Measurements from ENCODE around the gene UTP25.
"Not testable (repeated sequence)": the region's sequence is repeated elsewhere in the genome, so short reads cannot be mapped to it uniquely, and the experiment has no call there.

UTP25 gene

DNA sequence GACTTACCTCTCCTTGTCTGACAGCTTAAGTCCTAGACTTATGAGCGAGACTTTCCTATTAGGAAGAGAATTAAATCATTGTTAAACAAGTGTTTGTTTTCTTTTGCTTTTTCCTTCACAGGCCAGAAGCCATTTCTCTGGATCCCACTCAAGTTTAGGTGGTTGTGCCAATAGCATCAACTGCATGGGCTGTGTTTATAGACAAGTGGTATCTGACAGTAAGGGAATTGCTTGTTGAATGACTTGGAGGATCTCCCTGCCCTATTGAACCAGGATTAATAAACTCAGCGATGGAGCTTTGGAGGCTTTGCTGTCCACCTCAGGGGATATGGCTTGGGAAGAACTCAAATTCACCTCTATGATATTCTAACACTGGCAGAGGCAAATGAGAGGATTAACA, 43.7 kb downstream of the UTP25 start:
- DNase-seq (ENCODE audit: low spot score) = no peak

DNA sequence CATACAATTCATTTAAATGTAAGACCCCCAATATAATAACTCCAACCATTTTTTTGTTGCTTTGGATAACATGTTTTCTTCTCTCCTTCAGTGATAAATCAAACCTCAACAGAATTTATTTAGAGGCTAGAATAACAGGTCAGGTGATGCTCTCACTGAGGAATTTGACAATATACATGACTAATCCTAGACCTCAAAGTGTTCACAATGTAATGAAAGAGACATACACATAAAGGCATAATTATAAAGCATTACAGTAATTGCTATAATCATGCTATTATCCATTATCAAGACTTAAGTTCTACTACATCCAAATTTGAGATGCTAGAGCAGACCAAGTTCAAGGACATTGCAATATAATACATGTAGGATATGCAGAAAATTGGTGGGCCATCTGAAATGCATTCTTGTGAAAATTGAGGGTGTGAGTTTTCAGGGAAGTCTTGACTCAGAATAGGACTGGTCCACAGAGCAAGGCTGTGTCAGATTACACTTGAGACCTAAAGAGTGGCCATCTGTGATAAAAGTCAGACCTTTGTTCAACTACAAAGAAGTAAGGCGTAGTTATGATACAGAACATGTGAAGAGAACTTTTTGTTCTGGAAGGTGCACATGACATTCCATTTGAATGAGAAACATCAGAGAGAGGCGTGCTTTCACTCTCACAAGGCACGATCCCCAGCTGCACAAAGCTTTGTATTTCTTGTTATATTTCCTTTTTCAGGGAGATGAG, 45.5 kb downstream of the UTP25 start:
- DNase-seq (ENCODE audit: low spot score) = no peak

DNA sequence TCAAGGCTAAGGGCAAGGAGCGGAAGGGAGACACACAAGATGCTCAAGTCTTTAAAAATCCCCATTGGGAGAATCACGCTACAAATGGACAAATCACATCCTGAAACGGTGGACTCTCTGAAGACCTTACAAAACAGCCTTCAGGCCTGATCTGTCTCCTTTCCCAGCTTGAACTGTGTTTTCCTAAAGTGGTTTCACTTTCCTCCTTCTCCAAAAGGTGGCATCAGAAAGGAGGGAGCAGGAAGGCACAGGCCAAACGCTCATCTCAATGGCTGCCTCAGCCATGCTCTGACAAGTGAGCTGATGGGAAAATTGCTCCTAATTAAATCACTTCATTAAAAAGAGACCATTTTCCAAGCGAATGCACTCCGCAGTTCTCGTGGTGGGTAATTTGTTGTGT, 47.7 kb downstream of the UTP25 start:
- DNase-seq (ENCODE audit: low spot score) = peak; percentile 33

DNA sequence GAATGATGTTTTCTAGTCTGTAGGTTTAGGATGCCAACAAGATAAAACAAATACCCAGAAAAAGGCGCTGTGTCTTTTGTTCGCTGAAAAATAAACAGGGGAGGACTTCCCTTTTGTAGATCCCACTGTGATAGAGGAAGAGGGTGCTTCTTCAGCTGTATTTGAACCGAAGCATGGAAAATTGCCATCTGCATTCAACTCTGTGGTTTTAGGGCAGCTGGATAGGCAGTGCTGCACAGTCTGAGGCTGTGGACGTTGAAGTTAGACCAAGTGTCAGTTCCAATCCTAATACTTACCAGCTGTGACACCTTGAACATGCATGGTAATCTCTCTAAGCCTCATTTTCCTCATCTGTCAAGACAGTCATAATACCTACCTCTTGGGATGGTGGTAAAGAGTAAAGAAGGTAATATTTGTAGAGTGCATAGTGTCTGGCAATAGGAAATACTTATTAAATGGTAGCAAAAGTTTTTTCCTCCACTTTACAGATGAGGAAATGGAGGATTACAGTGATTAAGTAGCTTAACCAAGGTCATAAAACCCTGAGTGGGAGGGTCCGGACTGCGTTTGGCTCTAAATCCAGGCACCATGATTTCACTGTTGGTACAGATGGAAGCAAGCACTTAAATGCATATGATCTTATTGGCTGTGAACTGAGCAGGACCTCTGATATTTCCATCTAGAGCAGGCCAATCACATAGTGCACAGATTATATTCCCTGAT, 48.5 kb downstream of the UTP25 start:
- no peak for DNase-seq (ENCODE audit: low spot score)

DNA sequence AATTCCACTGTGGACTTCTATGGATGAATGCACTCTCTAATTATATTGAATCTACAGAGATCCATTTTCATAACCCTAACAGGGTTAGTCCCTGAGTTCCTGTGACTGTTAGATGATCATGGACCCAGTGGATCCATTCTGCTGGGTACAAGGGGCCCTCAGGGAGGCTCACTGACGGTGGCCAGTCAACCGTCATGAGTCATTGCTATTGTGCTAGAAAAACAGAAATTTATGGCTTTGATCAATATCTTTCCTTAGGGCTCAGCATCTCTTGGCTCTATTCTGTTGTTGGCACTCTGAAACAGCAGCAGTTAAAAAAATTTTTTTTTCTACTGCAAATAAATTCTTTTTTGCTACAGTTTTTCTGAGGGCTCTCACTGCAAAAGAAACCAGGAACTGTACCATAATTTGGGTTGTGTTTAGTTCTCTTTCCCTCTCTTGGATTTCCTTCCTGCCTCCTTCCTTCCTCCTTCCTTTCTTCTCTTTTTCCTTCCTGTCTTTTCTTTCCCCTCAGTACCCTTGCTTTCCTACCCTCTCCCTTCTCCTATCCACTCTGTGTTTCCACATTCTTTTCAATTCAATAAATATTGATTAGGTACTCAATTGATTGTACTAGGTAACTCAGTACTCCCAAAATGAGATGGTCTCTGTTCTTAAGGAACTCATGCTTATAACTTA, 49.5 kb downstream of the UTP25 start:
- DNase-seq (ENCODE audit: low spot score) = no peak

DNA sequence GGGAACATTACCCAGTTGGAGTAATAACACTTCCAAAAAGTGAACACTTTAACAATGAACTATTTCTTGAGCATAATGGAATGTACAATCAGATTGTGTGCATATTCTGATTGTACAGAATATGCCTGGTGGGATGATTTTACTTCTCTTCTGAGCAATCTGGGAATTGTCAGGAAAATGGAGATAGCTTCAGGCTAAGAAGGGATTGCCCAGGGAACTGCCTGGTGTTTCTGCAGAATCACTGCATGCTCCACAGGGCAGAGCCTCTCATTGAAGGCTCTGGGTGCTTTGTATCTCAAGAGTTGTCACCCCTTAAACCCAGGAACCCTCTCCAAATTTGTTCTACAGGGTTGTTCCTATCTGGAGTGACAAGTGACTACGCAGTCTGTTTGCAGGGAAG, 51.2 kb downstream of the UTP25 start:
- no peak for DNase-seq (ENCODE audit: low spot score)

DNA sequence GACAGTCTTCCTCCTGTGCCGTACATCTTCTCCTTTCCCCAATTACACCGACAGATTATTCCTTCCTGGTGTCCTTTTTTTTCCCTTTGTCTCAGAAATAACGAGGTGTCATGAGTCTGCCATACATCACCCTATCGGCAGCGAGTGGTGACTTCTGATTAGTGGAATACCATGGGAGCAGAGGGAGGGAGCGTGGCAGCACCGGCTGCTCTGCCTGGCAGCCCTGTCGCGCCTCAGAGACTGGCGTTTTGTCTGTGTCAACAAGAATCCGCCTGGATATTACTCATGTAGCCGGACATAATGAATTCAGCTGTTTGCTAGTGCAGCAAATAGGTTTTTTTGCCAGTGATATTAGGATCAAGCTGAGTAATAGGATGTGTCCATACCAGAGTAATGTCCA, 51.8 kb downstream of the UTP25 start:
- no peak for DNase-seq (ENCODE audit: low spot score)

DNA sequence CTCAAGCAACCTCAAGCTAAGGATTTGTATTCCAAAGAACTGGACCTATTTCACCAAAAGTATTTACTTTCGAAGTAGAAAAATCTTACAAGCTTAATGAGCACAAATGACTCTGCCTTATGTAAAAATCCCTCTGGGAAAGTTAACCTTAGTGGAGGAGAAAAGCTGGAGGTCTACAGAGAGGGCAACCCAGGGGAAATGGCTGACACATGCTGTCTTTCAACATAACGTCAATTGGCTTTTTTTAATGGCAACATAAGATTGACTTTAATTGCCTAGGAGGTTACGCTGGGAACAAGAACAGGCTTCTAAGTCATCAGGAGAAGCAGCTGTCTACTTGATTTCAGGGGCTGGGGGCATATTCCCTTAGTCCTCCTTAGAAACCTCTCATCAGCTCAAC, 52.3 kb downstream of the UTP25 start:
- no peak for DNase-seq (ENCODE audit: low spot score)

DNA sequence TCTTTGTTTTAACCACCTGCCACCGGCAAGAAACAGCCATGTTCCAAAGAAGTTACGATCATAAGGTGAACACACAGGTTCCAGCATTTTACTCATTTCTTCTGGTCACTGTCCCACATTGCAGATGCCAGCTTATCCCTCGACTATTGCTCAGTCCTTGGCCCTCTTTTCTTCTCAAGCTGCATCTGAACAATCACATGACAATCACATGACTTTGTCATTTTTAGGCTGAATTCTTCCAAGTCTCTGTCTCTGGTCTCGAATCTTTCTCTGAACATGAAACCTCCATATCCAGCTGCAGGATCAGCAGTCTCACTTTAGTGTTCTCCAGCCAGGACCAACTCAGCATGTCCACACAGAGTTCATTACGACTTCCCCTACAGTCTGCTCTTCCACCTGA, 53.8 kb downstream of the UTP25 start:
- DNase-seq (ENCODE audit: low spot score) = no peak

DNA sequence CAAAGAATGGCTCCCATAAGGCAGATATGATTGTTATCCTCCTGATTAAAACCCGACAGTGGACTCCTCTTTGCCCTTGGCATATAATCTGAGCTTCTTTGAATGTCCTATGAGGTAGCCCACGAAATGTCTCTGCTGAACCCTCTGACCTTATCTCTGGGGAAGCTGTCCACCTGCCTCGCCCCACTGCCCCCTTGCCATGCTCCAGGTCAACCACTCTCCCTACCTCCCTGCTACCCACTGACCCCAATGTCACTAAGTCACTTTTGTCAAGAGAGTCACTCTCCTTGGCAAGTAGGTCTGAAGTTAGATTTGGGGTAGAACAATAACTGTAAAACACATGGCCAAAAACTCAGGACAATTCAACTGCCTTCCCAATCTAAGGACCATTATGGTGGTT, 54.5 kb downstream of the UTP25 start:
- DNase-seq (ENCODE audit: low spot score) = no peak

DNA sequence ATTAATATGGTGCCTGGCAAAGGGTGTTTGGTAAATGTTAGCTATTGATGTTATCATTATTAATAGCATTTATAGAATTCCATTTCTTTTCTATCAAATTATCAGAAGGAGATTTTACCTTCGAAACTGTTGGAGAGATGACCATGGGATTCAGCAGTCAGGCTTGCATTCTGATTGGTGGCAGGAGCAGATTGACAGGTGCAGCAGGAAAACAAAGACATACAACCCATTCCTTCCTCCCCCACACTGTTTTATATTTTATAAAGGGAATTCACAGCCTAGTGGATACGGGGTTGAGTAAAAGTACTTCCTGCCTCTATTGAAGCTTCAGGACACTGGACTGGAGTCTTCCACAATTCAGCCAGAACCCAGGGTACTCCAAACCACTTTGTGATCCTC, 55.2 kb downstream of the UTP25 start:
- no peak for DNase-seq (ENCODE audit: low spot score)

DNA sequence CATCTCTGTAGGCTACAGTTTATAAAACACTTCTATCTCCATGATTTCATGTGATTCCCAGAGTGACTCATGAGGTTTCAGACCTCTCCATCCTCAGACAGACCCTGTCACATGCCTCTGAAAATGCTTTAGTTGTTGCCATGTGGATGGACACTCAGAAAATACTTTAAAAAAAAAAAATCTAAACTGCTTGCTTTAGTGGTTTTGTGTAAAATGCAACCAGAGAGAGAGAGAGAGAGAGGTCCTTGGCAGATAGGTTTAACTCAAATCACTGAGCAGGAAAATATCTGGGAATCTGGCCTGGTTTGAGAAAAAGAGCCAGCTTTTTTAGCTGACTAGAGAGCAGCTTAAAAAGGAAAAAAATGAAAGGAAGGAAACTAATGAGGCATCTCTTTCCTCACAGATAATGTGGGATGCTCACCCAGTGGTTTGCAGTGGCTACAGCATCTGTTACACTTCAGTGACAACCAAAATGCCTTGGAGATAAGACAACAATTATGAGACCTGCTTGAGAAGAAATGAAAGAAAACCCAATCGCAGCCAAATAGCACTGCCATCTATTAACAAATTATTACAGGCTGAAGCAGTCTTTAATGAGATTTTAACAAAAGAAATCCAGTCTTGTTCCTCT, 55.7 kb downstream of the UTP25 start:
- DNase-seq (ENCODE audit: low spot score) = no peak

DNA sequence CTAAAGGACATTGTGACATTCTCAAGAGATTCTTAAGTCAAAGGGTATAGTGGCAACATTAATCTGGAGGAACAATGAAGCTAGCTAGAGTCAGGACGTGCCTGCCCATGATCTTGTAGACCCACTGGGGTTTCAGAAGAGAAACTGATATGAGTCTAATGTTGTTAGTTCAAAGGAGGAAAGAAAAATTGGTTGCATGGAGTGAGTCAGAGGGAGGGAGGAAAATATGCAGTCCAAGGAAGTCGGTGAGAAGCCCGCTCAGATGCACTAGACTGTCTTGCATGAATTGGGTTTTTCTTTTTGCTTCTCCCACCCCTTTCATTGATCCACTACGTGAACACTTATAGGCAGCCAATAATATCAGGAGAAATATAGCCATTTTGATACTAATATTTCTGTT, 56.5 kb downstream of the UTP25 start:
- no peak for DNase-seq (ENCODE audit: low spot score)

DNA sequence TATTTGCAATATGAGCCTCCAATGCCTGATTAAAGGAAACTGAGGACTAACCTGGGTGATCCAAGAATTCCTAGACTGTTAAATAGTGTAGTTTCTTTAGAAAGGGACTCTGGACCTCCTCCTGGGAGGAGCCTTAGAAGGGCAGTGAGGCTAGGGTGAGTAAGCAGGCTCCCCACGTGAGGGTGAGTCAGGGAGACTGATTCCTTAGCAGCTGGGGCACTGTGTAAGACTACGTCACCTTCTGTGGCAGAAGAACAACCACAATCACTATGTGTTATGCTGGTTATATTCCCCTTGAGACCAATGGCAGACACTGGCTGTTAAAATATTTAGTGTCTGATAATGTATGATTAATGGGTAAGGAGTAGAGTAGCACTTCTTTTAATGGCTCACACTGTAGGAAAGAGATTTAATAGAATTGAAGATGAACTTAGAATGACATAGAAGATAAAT, 56.9 kb downstream of the UTP25 start:
- peak; percentile 80 for DNase-seq (ENCODE audit: low spot score)

DNA sequence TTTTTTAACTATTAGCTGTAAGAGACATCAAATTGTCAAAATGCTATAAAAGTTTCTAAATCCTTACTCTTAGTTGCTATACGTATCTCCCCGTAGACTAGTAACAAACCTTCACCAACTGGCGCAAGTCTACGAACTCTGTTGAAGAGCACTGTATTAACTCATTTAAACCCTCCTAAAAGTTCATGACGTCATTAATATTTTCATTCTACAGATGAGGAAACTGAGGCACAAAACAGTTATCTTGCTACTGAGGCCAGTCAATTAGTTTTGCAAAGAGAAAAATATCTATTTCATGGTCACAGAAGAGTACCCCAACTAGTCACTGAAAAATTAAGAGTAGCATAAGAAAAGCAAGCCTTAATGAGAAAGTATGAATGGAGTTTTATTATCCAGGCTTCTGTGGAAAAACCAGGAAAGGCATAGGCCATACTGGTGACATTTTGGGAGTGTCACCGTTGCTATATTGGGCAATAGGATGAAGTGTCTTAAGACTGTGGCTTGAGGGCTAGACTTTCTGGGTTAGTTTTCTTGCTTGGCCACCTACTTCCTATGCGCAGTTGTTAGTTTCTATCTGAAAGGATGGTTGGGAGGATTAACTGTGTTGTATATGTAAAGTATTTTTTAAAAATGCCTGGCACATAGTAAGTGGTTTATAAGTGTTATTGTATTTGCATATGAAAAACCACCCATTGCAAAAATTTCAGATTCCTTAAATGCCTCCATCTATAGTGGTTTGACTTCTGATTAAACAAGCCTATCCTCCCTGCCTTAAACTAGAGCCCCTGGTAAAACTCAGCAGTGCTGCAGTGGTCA, 57.8 kb downstream of the UTP25 start:
- no peak for DNase-seq (ENCODE audit: low spot score)

DNA sequence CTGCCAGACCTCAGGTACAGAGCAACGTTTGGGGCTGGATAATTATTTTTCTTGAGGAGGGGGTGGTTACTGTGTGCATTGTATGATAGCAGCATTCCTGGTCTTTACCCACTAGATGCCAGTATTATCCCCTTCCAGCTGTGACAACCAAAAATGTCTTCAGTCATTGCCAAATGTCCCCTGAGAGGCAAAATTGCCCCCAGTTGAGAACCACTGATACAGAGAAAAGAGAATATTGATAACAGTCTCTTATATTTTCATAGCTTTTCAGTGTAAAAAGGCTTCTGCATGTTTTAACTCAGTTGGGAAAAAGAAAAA, 58.4 kb downstream of the UTP25 start:
- no peak for DNase-seq (ENCODE audit: low spot score)

DNA sequence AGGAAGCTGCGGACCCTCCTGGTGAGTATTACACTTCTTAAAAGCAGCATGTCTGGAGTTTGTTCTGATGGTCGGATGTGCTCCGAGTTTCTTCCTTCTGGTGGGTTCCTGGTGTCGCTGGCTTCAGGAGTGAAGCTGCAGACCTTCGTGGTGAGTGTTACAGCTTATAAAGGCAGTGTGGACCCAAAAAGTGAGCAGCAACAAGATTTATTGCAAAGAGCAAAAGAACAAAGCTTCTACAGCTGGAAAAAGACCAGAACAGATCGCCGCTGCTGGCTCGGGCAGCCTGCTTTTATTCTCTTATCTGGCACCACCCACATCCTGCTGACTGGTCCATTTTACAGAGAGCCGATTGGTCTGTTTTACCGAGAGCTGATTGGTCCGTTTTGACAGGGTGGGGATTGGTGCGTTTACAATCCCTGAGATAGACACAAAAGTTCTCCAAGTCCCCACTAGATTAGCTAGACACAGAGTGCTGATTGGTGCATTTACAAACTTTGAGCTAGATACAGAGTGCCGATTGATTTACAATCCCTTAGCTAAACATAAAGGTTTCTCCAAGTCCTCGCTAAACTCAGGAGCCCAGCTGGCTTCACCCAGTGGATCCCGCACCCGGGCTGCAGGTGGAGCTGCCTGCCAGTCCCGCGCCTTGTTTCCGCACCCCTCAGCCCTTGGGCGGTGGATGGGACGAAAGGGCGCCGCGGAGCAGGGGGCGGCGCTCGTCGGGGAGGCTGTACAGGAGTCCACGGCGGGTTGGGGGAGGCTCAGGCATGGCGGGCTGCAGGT, 60.7 kb downstream of the UTP25 start:
- not testable (repeated sequence) for DNase-seq (ENCODE audit: low spot score)

DNA sequence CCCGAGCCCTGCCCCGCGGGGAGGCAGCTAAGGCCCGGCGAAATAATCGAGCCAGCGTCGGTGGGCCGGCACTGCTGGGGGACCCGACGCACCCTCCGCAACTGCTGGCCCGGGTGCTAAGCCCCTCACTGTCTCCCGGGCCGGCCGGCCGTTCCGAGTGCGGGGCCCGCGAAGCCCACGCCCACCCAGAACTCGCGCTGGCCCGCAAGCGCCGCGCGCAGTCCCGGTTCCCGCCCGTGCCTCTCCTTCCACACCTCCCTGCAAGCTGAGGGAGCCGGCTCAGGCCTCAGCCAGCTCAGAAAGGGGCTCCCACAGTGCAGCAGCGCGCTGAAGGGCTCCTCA, 61.3 kb downstream of the UTP25 start:
- DNase-seq (ENCODE audit: low spot score) = no peak

DNA sequence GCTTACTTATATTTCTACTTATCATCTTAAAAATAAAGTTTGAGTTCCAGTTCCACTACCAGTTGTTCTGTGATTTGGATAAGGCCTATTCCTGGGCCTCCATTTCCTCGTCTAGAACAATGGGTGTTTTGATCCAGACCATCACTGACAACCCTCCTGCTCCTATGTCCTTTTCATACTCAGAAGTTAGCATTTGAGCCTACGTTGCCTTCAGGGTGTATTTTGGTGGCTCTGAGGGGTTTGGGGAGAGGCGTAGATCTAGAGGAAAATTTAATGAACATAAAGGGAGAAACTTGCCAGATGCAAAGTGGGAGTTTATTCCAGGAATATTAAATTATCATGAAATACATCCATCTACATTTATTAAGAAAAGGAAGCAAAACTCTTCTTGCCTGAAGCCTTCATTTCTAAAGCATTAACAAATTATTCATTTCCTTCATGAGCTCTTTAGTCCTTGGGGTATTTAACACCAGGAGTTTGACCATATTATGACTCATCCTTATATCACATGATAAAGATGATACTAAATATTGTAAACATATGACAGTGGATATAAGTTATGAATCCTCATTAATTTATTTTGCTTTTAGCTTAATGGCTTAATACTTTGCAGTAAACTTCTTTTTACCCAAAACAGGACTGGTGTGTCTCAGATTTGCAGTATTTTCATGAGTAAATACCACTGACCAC, 63.0 kb downstream of the UTP25 start:
- DNase-seq (ENCODE audit: low spot score) = no peak

DNA sequence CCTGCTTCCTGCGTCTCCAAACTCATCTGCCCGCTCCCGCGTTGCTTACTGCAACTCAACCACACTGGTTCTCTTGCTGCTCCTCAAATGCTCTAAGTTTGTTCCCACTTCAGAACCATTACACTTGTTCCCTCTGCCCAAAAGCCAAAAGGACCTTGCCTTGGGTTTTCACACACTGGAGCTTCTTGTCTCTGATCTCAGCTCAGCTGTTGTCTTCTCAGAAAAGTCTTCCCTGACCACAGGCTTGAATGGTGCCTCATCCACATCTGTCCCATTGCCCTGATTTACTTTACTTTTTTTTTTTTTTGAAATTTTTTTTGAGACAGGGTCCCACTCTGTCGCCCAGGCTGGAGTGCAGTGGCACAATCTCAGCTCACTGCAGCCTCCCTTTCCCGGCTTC, 66.0 kb downstream of the UTP25 start:
- DNase-seq (ENCODE audit: low spot score) = no peak

DNA sequence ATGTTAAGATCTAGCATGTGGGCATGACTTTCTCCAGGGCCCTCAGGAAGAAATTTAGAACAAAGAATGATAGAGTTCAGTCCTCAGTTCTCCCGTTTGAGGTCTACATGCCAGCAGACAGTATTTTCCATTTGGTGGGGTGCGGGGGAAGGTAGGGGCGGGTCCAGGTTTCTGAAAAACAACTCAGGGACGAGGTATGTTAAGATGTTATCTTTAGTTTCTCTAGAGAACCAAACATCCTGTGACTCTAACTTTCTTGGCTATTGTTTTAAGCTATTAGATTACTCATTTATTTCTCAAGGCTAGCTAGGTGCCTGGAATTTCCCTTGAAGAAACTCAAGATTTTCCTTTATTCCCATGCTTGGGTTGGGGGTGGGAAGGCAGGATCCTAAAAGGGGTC, 67.9 kb downstream of the UTP25 start:
- no peak for DNase-seq (ENCODE audit: low spot score)

Measured in LoVo (cell line).